Colonic mucosa (tissue), 4 donors: ENCODE measurements around the gene SLC23A3. TPM values are rescaled to one million over a fixed set of nuclear protein-coding genes. Genes with fewer than 3 reads are reported as not detected.

Experiments used
- DNase-seq: peaks from one replicate; pipeline ENCODE4 v3.0.0-alpha.2; 2020
- H3K27ac ChIP-seq: fragments of 200-600 bp; one replicate; pipeline ENCODE4 v1.8.0; 2021
- H3K27me3 ChIP-seq: fragments of 200-600 bp; one replicate; pipeline ENCODE4 v1.8.0; 2021
- H3K36me3 ChIP-seq: fragments of 200-600 bp; one replicate; pipeline ENCODE4 v1.8.0; 2021
- H3K4me1 ChIP-seq: fragments of 200-600 bp; one replicate; pipeline ENCODE4 v1.8.0; 2021; ENCODE audit warnings: mild to moderate bottlenecking
- H3K4me3 ChIP-seq: fragments of 200-600 bp; one replicate; pipeline ENCODE4 v1.8.0; 2021
- H3K9ac ChIP-seq, 2 donors: one replicate each; pipeline ENCODE4 v1.7.0; 2013; ENCODE audit warnings: control low read depth in 2 of 2, low read depth in 2 of 2, low read length in 2 of 2
- H3K9me3 ChIP-seq: fragments of 200-600 bp; one replicate; pipeline ENCODE4 v1.8.0; 2021
- CTCF ChIP-seq: fragments of 200-600 bp; IDR thresholded peaks from one replicate; pipeline ENCODE4 v1.8.0; 2022; ENCODE audit warnings: antibody characterized with exemption, mild to moderate bottlenecking
- intact Hi-C: fragments of 100-400 bp; cut with DNase I; formaldehyde crosslinking; loops from one replicate; pipeline ENCODE4 v1.14.1; 2022
- total RNA-seq, 2 donors: library from RNA; stranded (reverse); fragmentation: NEBNext Ultra II Directional in 1 of 2; extraction: Animal tissue kit (Norgen Biotek cat#: 25700) in 1 of 2; gene quantifications; one replicate each; pipeline ENCODE4 v1.2.1, GENCODE V29; 2021
- donor health status: healthy.
- donor health status: DM: no; HTN: no; CAD: no.
- donor health status: DM: no; HTN: no; CAD: no.

The SLC23A3 gene
- total RNA-seq, 2 donors from 2014 or later = 4.7 to 13.8 TPM

GRCh38 chr2:219199470-219200211 lies 29.8 kb upstream of the SLC23A3 start:
- DNase-seq = no peak
- intact Hi-C loops = no loop called here
- H3K9me3 ChIP-seq = no peaks in the 10 kb centered on the region

GRCh38 chr2:219198974-219199373 lies 29.1 kb upstream of the SLC23A3 start:
- Histone ChIP-seq H3K27ac (no peak overlapping the region), H3K27me3 (no peaks in the 10 kb centered on the region), H3K4me1 (no peaks in the 10 kb centered on the region), H3K4me3 (no peak overlapping the region), H3K9ac (no peak overlapping the region), H3K36me3 (no peaks in the 10 kb centered on the region), H3K9me3 (no peaks in the 10 kb centered on the region)
- DNase-seq = no peak
- no peak for TF ChIP-seq CTCF
- intact Hi-C loops = no loop called here

More at GRCh38 chr2:219199470-219200211, 29.8 kb upstream of the SLC23A3 start:
- H3K36me3 ChIP-seq = no peaks in the 10 kb centered on the region
- H3K27ac ChIP-seq = no peak overlapping the region
- no peak overlapping the region for H3K9ac ChIP-seq
- H3K4me1 ChIP-seq = no peaks in the 10 kb centered on the region
- H3K27me3 ChIP-seq = no peaks in the 10 kb centered on the region
- no peak for TF ChIP-seq CTCF
- H3K4me3 ChIP-seq = no peak overlapping the region

DNA sequence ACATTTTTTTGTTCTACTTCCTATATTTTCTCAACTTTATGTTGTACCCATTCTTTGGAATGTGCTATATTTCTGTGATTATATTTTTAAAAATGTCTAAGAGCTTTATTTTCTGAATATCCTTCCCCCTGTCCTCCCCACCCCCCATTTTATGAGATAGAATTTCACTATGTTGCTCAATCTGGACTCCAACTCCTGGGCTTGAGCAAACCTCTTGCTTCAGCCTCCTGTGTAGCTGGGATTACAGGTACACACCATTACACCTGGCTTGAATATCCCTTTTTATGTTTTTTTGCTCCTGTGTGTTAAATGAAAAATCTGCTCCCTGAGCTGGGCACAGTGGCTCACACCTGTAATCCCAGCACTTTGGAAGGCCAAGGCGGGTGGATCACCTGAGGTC lies 27.6 kb upstream of the SLC23A3 start:
- DNase-seq = peak; percentile 5
- Histone ChIP-seq H3K9ac (no peak overlapping the region), H3K9me3 (no peaks in the 10 kb centered on the region), H3K4me1 (no peaks in the 10 kb centered on the region), H3K4me3 (no peak overlapping the region), H3K36me3 (no peaks in the 10 kb centered on the region), H3K27me3 (no peaks in the 10 kb centered on the region), H3K27ac (no peak overlapping the region)
- no peak for TF ChIP-seq CTCF
- intact Hi-C loops = no loop called here

DNA sequence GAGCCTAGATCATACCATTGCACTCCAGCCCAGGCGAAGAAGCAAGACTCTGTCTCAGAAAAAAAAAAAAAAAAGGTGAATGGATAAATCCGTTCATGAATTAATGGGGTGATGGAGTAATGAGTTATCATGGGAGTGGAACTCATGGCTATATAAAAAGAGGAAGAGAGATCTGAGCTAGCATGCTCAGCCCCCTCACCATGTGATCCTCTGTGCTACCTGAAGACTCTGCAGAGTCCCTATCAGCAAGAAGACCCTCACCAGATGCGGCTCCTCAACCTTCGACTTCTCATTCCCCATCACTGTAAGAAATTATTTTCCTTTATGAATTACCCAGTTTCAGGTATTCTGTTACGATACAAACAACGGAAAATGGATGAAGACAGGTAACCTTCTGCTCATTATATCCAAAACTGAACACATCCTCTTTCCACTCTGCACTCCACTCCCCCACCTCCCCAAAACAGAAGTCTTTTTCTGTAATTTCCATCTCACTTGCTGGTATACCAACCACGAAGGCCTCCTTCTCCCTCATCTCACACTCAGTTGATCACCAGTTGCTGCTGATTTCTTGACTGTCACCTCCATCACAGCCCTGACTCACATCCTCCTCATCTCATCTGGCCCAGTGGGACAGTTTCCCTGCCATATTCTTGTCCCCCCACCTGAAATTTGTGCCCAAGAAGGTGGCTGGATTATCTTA lies 17.1 kb upstream of the SLC23A3 start:
- no peak for TF ChIP-seq CTCF
- Histone ChIP-seq H3K27ac (no peak overlapping the region), H3K9ac (no peak overlapping the region), H3K27me3 (no peaks in the 10 kb centered on the region), H3K4me1 (no peaks in the 10 kb centered on the region), H3K4me3 (no peak overlapping the region), H3K36me3 (peaks cover 7% of the 10 kb centered on the region), H3K9me3 (no peaks in the 10 kb centered on the region)
- peak; percentile 7 for DNase-seq
- intact Hi-C loops = no loop called here

- H3K9me3 ChIP-seq = no peaks in the 10 kb centered on the region
- intact Hi-C loops = no loop called here
- DNase-seq = peak; percentile 17
- no peak for TF ChIP-seq CTCF
- no peak overlapping the region for H3K4me3 ChIP-seq
- no peaks in the 10 kb centered on the region for H3K27me3 ChIP-seq
- H3K27ac ChIP-seq = no peak overlapping the region
- H3K4me1 ChIP-seq = no peaks in the 10 kb centered on the region
- H3K36me3 ChIP-seq = peaks cover 15% of the 10 kb centered on the region
- H3K9ac ChIP-seq = no peak overlapping the region
These were observed 14.3 kb upstream of the SLC23A3 start for GRCh38 chr2:219184121-219184520.
